ENCODE results near the gene ASTN2.

GRCh38 chr9:117091529-117091928 is 323.3 kb downstream of the ASTN2 start:
- TF ChIP-seq, protein P1, sequence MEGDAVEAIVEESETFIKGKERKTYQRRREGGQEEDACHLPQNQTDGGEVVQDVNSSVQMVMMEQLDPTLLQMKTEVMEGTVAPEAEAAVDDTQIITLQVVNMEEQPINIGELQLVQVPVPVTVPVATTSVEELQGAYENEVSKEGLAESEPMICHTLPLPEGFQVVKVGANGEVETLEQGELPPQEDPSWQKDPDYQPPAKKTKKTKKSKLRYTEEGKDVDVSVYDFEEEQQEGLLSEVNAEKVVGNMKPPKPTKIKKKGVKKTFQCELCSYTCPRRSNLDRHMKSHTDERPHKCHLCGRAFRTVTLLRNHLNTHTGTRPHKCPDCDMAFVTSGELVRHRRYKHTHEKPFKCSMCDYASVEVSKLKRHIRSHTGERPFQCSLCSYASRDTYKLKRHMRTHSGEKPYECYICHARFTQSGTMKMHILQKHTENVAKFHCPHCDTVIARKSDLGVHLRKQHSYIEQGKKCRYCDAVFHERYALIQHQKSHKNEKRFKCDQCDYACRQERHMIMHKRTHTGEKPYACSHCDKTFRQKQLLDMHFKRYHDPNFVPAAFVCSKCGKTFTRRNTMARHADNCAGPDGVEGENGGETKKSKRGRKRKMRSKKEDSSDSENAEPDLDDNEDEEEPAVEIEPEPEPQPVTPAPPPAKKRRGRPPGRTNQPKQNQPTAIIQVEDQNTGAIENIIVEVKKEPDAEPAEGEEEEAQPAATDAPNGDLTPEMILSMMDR (conservative IDR thresholded peaks at IDR 0.05 in 1 of 2, IDR thresholded peaks at IDR 0.05 in 1 of 2; ENCODE audit: extremely low read depth in 1 of 2, insufficient read depth in 1 of 2, low read depth in 1 of 2, low read length in 2 of 2): no peak
- TF ChIP-seq EZH2 (IDR thresholded peaks at IDR 0.05; ENCODE audit: borderline replicate concordance, low read length): no peak
